GM21526 (cell line): ENCODE results near the gene PAFAH1B1.
"Not testable (repeated sequence)": the region's sequence is repeated elsewhere in the genome, so short reads cannot be mapped to it uniquely, and the experiment has no call there.

Source experiments
- ATAC-seq: cut with Tn5 transposase; IDR thresholded peaks from one replicate; pipeline ENCODE4 v1.9.1; 2021; ENCODE audit warnings: moderate library complexity; ENCODE audit not compliant: unreplicated experiment, low FRiP score

Gene PAFAH1B1

DNA sequence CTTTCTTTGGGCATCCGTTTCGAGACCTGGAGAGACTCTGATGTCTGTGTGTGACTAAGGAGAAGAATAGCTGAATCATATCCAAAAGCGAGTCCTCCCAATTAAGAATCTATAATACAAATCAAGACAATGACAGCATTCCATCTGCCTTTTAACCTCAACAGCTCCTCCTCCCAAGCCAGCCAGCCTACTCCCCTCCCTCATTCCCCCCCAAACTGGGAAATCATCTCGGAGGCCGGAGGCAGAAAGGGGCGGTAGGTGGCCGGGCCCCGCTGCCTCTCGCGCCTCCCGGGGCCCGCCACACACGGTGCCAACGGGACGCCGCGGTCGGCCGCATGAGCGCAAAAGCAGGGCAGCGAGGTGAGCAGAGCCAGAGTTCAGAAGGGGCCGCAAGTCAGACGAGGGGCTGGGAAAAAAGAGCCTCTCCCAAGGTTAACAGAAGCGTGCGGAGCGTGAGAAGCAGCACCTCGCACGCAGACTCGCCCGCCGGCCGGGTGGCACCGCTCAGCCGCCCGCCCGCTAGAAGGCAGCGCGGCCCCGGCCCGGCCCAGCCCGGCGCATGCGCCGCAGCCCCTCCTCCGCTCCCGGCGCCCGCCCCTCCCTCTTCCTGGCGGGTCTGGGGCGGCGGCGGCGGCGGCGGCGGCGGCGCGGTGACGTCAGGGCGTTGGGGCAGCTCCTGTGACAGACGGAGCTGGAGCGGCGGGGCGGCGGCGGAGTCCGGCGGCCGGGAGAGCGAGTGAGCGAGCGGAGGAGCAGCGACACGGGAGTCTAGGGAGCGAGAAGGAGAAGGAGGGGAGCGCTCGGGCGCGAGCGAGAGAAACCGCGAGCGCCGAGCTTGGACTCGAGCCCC, at the start of gene PAFAH1B1:
TSS of gene PAFAH1B1 (plus strand) at position 684 of the 850 bp plus-strand sequence. CDS start 44,635 bp downstream, outside the sequence.
- ATAC-seq: peak; percentile 68

DNA sequence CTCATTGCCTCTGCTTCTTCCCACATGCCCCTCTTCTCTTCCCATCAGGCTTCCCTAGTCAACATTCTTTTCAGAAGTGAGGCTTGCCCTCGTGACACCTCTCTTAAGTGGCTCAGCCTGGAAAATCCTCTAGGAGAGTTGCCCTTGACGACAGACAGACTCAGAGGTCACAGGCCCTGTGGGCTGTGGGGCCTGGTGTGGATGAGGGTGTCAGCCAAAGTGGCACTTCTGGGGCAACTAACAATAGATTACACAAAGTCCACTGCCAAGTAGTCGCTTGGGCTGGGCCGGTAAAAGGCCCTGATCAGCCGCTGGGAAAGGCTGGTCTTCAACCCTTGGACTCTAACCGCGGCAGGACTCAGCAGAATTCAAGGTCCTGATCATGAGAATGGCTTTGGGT, 48.1 kb upstream of the PAFAH1B1 start:
- no peak for ATAC-seq

DNA sequence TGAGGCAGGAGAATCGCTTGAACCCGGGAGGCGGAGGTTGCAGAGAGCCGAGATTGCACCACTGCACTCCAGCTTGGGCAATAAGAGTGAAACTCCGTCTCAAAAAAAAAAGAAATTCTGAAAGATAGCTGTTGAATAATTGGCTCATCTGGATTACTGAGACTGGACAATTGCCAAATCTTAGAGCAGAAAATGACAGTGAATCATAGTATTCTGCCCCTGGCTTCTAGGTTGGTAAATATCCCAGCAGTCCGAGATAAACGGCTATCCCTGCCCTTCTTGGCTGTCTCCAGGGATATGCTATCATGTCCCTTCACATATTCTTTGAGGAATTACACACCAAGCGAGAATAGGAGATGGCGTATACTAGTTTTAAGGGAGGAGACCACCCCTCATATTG, 46.3 kb upstream of the PAFAH1B1 start:
- no peak for ATAC-seq

DNA sequence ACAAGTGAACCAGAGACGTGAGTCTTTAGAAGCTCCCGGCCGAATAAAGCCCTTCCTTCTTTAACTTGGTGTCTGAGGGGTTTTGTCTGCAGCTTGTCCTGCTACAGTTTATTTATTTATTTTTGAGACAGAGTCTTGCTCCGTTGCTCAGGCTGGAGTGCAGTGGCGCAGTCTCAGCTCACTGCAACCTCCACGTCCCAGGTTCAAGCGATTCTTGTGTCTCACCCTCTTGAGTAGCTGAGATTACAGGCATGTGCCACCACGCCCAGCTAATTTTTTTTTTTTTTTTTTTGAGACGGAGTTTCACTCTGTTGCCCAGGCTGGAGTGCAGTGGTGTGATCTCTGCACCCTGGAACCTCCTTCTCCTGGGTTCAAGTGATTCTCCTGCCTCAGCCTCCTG, 45.4 kb upstream of the PAFAH1B1 start:
- not testable (repeated sequence) for ATAC-seq

DNA sequence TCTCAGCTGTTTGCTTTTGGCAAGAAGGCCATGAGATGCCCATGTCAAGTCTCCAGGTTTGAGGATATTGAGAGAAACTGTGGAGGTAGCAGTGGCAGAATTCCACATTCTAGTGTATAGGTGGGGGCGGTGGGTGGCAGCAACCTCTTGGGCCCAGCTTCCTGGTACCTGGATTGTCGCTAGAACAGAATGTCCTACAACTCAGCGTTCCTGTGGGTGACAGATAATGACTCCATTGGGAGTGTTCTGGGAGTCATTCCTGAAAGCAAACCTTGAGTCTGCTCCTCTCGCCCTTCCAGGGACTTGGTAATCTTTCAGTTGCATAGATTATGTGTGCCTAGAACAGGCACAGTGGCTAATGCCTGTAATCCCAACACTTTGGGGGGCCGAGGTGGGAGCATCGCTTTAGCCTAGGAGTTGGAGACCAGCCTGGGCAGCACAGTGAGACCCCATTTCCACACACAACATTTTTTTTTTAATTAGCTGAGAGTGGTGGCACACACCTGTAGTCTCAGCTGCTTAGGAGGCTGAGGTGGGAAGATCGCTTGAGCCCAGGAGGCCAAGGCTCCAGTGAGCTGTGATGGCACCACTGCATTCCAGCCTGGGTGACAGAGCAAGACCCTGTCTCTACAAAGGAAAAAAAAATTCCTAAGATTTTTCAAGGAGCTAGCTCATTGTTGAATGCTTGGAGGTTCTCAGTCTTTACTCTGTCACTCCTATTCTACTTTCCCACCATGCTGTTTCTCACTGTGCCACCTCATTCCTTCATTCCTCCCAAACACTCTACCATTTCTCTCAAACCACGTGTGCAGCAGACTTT, 43.9 kb upstream of the PAFAH1B1 start:
- no peak for ATAC-seq

DNA sequence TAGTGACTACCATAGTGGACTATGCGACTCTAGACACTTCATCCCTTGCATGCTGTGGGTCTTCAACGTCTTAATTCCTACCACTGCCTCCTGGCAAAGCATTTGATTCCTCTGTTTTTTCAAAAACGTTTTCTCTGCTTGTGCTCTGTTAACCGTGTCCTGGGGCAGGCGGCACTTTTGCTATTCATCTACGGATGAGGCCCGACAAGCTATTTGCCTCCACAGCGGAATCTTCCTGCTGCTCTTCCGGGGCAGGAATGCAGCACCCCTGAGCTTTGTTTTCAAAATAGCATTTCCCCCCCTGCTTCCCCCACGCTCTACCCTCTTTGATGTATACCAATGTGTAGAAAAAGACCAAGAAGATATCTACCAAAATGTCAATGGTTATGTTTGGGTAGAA, 42.0 kb upstream of the PAFAH1B1 start:
- ATAC-seq: no peak

DNA sequence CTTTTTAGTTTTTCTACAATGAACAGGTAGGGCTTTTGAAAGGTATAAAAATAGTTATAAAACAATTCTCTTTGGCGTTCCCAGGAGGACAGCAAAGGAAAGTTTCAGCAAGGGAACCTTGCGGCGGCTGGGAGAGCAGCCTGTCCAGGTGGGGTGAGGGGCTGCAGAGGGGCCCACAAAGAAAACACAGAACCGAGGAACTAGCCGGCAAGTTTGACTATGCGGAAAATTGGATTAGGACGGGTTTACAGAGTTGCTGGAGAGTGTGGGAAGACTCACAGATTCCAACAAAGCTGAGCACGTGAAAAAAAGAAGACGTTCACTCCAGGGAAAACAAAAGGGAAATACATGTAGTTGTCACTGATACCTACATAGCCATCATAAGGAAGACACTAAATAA, 41.5 kb upstream of the PAFAH1B1 start:
- ATAC-seq: no peak

DNA sequence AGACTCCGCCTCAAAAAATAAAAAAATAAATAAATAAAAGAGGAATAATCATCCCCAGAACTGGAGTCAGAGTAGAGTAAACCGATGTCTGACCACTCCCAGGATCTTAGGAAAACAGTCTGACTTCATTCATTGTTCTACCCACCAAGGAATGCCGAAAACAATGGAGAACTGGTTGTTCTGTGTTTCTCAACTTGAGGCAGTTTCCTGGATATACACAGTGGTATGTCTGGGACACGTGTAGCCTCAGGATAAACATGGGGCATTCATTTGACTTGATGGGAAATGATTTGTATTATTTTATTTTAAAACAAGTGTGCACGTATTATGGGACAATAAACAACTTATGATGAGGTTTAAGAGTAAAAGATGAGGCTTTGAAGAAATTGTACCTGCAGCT, 32.8 kb upstream of the PAFAH1B1 start:
- ATAC-seq: no peak

DNA sequence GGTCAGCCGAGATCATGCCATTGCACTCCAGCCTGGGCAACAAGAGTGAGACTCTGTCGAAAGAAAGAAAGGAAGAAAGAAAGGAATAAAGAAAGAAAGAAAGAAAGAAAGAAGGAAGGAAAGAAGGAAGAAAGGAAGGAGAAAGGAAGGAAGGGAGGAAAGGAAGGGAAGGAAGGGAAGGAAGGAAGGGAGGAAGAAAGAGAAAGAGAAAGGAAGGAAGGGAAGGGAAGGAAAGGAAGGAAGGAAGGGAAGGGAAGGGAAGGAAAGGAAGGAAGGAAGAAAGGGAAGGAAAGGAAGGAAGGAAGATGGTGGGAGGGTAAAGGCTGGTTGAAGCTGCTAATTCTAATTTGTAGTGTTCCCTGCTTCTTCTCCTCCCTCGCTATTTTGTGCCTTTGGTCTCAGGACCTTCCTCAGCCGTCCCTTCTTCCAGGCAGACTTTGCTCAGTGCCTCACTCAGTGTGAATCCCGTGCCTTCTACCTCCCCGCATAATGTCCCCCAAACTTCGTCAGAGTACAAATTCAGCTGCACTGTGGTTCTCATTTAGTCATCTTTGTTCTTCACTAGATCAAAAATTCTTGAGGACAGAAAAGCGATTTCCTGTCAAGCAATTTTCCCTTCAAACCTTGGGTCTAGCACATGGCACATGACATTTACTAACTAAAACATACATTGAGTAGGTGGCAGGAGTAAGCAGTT, 31.1 kb upstream of the PAFAH1B1 start:
- ATAC-seq: no peak

DNA sequence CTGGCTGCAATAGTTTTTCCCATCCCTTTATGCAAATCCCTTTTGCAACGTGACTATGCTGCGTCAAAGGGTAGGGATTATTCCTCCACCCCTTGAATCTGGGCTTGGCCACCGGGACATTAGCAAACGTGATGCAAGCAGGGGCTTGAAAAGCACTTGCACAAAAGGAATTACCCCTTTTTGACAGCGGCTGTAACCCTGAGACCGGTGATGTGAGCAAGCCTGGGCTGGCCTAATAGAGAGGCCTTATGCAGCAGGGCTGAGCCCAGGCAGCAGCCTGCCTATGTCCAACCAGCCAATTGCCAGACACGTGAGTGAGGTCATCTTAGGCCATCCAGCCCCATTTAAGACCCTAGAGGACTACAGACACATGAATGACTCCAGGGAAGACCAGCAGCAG, 30.4 kb upstream of the PAFAH1B1 start:
- ATAC-seq: no peak

DNA sequence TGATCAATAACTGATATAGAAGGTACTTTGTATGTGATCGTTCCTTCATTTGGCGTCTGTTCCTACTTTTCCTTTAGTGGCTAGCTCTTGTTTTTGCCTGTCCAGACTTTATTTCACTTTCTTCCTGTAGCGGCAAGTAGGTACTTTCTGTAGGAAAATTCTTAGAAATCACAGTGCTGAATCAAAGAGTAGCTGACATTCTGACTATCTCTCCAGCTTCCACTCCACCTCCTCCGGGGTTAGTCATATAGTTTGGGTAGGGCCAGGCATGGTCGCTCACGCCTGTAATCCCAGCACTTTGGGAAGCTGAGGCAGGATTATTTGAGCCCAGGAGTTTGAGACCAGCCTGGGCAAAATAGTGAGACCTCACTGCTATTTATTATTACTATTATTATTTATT, 29.9 kb upstream of the PAFAH1B1 start:
- no peak for ATAC-seq

DNA sequence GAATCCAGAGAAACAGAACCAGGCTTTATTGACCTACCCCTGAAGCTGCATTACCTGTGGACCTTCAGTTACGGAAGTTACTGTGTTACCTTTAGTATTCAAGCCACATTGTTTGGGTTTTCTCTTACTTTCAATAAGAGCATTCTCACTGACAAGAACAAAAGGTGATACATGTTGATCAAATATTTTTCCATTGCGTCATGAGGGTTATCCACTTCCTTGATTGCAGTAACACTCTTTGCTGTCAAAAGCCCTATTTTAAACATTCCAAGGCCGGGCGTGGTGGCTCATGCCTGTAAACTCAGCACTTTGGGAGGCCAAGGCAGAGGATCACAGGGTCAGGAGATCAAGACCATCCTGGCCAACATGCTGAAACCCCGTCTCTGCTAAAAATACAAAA, 28.6 kb upstream of the PAFAH1B1 start:
- no peak for ATAC-seq

DNA sequence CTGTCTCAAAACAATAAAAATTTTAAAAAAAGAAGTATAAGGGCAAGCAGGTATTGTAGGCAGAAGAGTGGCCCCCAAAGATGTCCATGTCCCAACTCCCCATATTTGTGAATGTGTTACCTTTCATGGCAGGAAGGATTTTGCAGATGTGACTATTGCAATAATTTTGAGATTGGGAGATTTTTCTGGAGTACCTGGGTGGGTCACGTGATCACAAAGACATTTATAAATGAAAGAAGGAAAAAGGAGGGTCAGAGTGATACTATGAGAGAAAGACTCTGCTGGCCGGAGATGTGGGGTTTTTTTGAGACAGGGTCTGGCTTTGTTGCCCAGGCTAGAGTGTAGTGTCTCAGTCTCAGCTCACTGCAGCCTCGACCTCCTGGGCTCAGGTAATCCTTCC, 27.4 kb upstream of the PAFAH1B1 start:
- ATAC-seq: no peak

DNA sequence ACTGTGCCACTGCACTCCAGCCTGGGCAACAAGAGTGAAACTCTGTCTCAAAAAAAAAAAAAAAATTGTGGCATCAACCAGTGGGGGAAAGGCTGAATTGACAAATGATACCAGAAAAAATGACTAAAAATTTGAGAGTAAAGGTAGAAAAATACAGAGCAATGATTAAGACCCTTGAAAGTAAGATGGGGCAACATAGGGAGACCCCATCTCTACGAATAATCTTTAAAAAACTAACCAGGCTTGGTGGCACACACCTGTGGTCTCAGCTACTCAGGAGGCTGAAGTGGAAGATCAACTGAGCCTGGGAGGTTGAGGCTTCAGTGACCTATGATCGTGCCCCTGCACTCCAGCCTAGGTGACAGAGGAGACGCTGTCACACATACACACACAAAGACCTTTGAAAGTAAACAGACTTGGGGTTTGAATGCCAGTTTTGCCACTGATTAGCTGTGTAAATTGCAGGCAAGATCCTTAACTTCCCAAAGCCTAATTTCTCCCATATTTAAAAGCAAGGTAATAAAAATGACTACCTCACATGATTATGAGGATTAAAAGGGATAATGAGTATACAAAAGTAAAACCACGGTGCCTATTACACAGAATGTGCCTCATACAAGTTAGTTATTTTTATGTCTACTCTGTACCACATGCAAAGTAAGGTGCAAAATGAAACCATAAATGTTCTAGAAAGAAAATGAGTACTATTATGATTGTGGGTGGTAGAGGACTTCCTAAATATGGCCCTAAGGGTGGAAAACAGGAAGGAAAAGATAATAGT, 21.7 kb upstream of the PAFAH1B1 start:
- peak; percentile 66 for ATAC-seq

DNA sequence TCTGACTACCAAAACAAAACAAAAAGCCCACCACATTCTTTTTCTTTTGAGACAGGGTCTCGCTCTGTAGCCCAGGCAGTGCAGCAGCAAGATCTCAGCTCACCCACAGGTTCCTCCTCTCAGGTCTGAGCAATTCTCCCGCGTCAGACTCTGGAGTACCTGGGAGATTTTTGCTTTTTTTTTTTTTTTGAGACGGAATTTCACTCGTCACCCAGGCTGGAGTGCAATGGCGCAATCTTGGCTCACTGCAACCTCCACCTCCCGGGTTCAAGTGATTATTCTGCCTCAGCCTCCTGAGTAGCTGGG, 21.2 kb upstream of the PAFAH1B1 start:
- not testable (repeated sequence) for ATAC-seq

DNA sequence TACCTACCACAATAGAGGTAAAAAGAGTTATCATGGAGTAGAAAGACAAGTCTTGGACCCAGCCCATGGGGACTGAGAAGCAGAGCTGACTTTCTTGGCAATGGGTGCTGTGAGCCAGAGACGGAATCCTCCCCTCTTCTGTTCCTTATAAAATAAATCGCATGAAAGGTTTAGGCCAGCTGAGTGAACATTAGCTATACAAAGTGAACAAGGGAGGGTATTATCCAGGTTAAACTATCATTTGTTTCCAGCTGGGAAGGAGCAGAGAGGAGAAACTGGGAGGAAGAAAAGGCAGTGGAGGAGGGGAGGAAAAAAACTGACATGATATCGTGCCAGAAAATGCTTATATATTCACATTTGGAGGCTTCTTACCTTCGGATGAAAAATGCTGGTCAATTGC, 13.3 kb upstream of the PAFAH1B1 start:
- no peak for ATAC-seq

DNA sequence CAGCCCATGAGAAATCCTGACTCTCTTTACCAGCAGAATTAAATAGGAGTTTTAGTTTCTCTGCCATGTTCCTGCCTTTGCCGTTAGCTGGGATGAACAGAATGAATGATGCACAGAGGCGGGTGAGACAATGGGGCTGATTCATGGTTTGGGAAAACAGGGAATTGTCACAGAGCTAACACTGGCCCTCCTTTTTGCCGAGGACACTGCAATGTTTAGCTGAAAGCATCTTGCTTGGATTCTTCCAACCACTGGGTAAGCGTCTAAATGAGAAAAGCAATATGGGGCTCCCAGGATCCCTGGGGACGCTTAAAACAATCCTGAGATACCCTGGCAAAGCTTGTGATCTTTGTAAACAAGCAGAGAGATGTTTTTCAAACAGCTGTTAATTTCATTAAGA, 12.8 kb upstream of the PAFAH1B1 start:
- no peak for ATAC-seq

DNA sequence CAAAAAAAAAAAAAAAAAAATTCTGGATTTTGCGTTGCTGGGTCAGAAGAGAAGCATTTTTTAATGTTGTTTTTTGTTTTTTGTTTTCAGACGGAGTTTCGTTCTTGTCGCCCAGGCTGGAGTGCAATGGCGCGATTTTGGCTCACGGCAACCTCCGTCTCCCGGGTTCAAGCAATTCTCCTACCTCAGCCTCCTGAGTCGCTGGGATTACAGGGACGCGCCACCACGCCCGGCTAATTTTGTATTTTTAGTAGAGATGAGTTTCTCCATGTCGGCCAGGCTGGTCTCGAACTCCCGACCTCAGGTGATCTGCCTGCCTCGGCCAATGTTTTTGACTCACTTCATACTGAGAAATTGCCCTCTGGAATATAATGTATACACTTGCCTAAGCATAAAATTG, 11.0 kb upstream of the PAFAH1B1 start:
- no peak for ATAC-seq

DNA sequence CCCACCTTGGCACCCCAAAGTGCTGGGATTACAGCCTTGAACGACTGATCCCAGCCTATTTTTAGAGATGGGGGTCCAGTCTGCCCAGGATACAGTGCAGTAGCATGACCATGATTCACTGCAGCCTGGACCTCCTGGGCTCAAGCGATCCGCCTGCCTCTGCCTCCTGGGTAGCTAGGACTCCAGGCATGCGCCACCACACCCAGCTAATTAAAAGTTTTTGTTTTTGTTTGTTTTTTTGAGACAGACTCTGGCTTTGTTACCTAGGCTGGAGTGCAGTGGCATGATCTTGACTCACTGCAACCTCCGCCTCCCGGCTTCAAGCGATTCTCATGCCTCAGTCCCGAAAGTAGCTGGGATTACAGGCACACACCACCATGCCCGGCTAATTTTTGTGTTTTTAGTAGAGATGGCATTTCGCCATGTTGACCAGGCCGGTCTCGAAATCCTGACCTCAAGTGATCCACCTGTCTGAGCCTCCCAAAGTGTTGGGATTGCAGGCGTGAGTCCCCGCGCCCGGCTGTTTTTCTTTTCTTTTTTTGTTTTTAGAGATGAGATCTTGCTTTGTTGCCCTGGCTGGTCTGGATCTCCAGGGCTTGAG, 2.3 kb upstream of the PAFAH1B1 start:
- no peak for ATAC-seq
